ENCODE measurements around the gene YWHAE. TPM values are rescaled to one million over a fixed set of nuclear protein-coding genes. Genes with fewer than 3 reads are reported as not detected.
A peak's percentile ranks its signal among the peaks of the same experiment; 100 is the strongest.
"Not testable (repeated sequence)": the region's sequence is repeated elsewhere in the genome, so short reads cannot be mapped to it uniquely, and the experiment has no call there.

YWHAE gene
- total RNA-seq (100 to 1,000 TPM; 678 to 749 TPM), polyA plus RNA-seq (ENCODE audit: insufficient read depth, low read depth, low replicate concordance) (649 TPM)
- long read RNA-seq, donor 1, transcript YWHAE-208 (7 exons, 1,818 nt): minor isoform, 9 of 476 reads
- long read RNA-seq, donor 1, transcript YWHAE-205 (2 exons, 465 nt): minor isoform, 87 of 476 reads
- long read RNA-seq, donor 1, transcript YWHAE-201 (6 exons, 2,211 nt): major isoform, 212 of 476 reads
- long read RNA-seq, donor 1, transcript YWHAE-204 (3 exons, 691 nt): minor isoform, 26 of 476 reads
- long read RNA-seq, donor 1, partial matches to known transcripts: 137 of 476 reads
- long read RNA-seq, donor 1, other reads (novel, unspliced or antisense): 0 of 476 reads
- long read RNA-seq, donor 2, transcript YWHAE-205 (2 exons, 465 nt): minor isoform, 73 of 299 reads
- long read RNA-seq, donor 2, transcript YWHAE-201 (6 exons, 2,211 nt): major isoform, 166 of 299 reads
- long read RNA-seq, donor 2, transcript YWHAE-204 (3 exons, 691 nt): minor isoform, 6 of 299 reads
- long read RNA-seq, donor 2, partial matches to known transcripts: 49 of 299 reads
- long read RNA-seq, donor 2, other reads (novel, unspliced or antisense): 0 of 299 reads

GRCh38 chr17:1399679-1400512, at the start of gene YWHAE:
Gene YWHAE (minus strand): TSS chr17:1400222. CDS start chr17:1400110, 112 bp downstream.
- no peaks in the 10 kb centered on the region for H3K36me3 ChIP-seq (ENCODE audit: low read depth, missing control alignments)
- H3K9me3 ChIP-seq: no peaks in the 10 kb centered on the region
- TF ChIP-seq CTCF (IDR thresholded peaks at IDR 0.05) (no peak), POLR2A (IDR thresholded peaks at IDR 0.05) (peak; percentile 68)
- DNase-seq: peak; percentile 98
- H3K27ac ChIP-seq: peak within 1 kb of the TSS; percentile 99 to 100
- intact Hi-C loops (cut with DNase I; ENCODE audit: low total_unique reads): loop anchor here (10.0 kb wide), 1 partner anchor 55 kb away; the partner anchor contains the start of gene CRK
- H3K4me3 ChIP-seq: peak within 1 kb of the TSS; percentile 88 to 99
- 0% methylated on average over 82 of the region's 82 CpGs; no CpG with 5 or more reads in 1 of the 2 donors for WGBS, 2 donors
- H3K27me3 ChIP-seq: no peaks in the 10 kb centered on the region
- H3K4me1 ChIP-seq: peaks cover 28% of the 10 kb centered on the region

GRCh38 chr17:1449412-1449967, 49.5 kb upstream of the YWHAE start:
- H3K27ac ChIP-seq: no peak overlapping the region
- intact Hi-C loops (cut with DNase I; ENCODE audit: low total_unique reads): no loop called here
- H3K4me3 ChIP-seq: no peak overlapping the region
- no peak for DNase-seq
- H3K27me3 ChIP-seq: no peaks in the 10 kb centered on the region
- no peaks in the 10 kb centered on the region for H3K36me3 ChIP-seq (ENCODE audit: low read depth, missing control alignments)
- H3K4me1 ChIP-seq: peaks cover 25% of the 10 kb centered on the region
- WGBS, 2 donors: 91 to 95% methylated on average over 5 of the region's 5 CpGs
- no peaks in the 10 kb centered on the region for H3K9me3 ChIP-seq
- no peak for TF ChIP-seq CTCF (IDR thresholded peaks at IDR 0.05)
- TF ChIP-seq POLR2A (IDR thresholded peaks at IDR 0.05): no peak

GRCh38 chr17:1447052-1447451, 47.0 kb upstream of the YWHAE start:
- Histone ChIP-seq H3K27ac (no peak overlapping the region), H3K27me3 (no peaks in the 10 kb centered on the region), H3K36me3 (ENCODE audit: low read depth, missing control alignments) (no peaks in the 10 kb centered on the region), H3K9me3 (no peaks in the 10 kb centered on the region), H3K4me3 (no peak overlapping the region), H3K4me1 (peaks cover 5% of the 10 kb centered on the region)
- 79 to 91% methylated on average over 7 of the region's 7 CpGs for WGBS, 2 donors
- no peak for TF ChIP-seq POLR2A (IDR thresholded peaks at IDR 0.05)
- no peak for DNase-seq
- intact Hi-C loops (cut with DNase I; ENCODE audit: low total_unique reads): no loop called here

- H3K27me3 ChIP-seq: no peaks in the 10 kb centered on the region
- H3K27ac ChIP-seq: no peak overlapping the region
- H3K4me1 ChIP-seq: no peaks in the 10 kb centered on the region
- H3K4me3 ChIP-seq: no peak overlapping the region
- intact Hi-C loops (cut with DNase I; ENCODE audit: low total_unique reads): no loop called here
- TF ChIP-seq CTCF (IDR thresholded peaks at IDR 0.05): no peak
- no peaks in the 10 kb centered on the region for H3K36me3 ChIP-seq (ENCODE audit: low read depth, missing control alignments)
- no peak for DNase-seq
- 90 to 93% methylated on average over 12 of the region's 12 CpGs for WGBS, 2 donors
- H3K9me3 ChIP-seq: no peaks in the 10 kb centered on the region
These were observed 46.2 kb upstream of the YWHAE start for GRCh38 chr17:1446201-1446600.

GRCh38 chr17:1445695-1446094, 45.7 kb upstream of the YWHAE start:
- H3K4me1 ChIP-seq; DNase-seq; H3K4me3 ChIP-seq; H3K36me3 ChIP-seq (ENCODE audit: low read depth, missing control alignments); intact Hi-C loops (cut with DNase I; ENCODE audit: low total_unique reads); H3K9me3 ChIP-seq; H3K27me3 ChIP-seq; H3K27ac ChIP-seq: not testable (repeated sequence)
- WGBS, 2 donors: 65 to 91% methylated on average over 4 of the region's 4 CpGs

GRCh38 chr17:1442721-1443120, 42.7 kb upstream of the YWHAE start:
- H3K9me3 ChIP-seq; DNase-seq; intact Hi-C loops (cut with DNase I; ENCODE audit: low total_unique reads); H3K27me3 ChIP-seq; H3K4me3 ChIP-seq; H3K27ac ChIP-seq; H3K36me3 ChIP-seq (ENCODE audit: low read depth, missing control alignments); H3K4me1 ChIP-seq: not testable (repeated sequence)
- WGBS, 2 donors: 92 to 96% methylated on average over 6 of the region's 6 CpGs

All from testis (tissue), 5 donors.